ENCODE measurements around the gene XCL2. TPM values are rescaled to one million over a fixed set of nuclear protein-coding genes. Genes with fewer than 3 reads are reported as not detected.
"Not testable (repeated sequence)": the region's sequence is repeated elsewhere in the genome, so short reads cannot be mapped to it uniquely, and the experiment has no call there.

The XCL2 gene
- total RNA-seq, 2 experiments from 2014 or later, result not detected

DNA sequence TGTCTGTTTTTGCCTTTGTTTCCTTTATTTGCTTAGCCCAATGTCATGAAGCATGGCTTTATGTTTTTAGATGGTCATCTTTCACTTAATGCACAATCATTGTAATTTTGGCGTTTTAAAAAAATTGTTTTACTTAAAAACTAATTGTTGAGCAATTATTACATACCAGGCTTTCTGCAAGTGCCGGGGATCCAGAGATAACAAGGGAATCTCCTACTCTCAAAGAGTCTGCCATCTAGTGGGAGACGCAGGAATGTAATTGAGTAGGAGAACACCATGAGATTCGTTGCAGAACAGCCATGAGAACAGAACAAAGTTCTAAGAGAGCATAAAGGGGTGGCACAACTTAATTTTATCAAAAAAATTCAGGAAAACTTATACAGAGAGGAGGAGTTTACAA is 30.4 kb upstream of the XCL2 start:
- H3K36me3 ChIP-seq (ENCODE audit: insufficient read depth, low read length); H3K4me3 ChIP-seq (ENCODE audit: low read depth, low read length, poor library complexity, severe bottlenecking); BruUV-seq (replicated peaks); H3K9me2 ChIP-seq (ENCODE audit: insufficient read depth, low read length); H3K9me3 ChIP-seq (ENCODE audit: low read length); H3K4me2 ChIP-seq (ENCODE audit: low read length); H2AFZ ChIP-seq (ENCODE audit: low read length); H4K20me1 ChIP-seq (ENCODE audit: insufficient read depth, low read length); CTCF ChIA-PET (ENCODE audit: unreplicated experiment); H3K79me2 ChIP-seq (ENCODE audit: insufficient read depth, low read depth, low read length); H3K27ac ChIP-seq (ENCODE audit: low read depth, low read length, poor library complexity, severe bottlenecking); POLR2A ChIA-PET; H3K4me1 ChIP-seq (ENCODE audit: insufficient read depth, low read length, poor library complexity, severe bottlenecking): not testable (repeated sequence)
- intact Hi-C loops (cut with micrococcal nuclease; ENCODE audit: unreplicated experiment), result loop anchor here (5.0 kb wide), 1 partner anchor 232 kb away; no protein-coding TSS in a partner anchor
- peak; percentile 7 for DNase-seq (ENCODE audit: low spot score)
- TF ChIP-seq, protein P1, sequence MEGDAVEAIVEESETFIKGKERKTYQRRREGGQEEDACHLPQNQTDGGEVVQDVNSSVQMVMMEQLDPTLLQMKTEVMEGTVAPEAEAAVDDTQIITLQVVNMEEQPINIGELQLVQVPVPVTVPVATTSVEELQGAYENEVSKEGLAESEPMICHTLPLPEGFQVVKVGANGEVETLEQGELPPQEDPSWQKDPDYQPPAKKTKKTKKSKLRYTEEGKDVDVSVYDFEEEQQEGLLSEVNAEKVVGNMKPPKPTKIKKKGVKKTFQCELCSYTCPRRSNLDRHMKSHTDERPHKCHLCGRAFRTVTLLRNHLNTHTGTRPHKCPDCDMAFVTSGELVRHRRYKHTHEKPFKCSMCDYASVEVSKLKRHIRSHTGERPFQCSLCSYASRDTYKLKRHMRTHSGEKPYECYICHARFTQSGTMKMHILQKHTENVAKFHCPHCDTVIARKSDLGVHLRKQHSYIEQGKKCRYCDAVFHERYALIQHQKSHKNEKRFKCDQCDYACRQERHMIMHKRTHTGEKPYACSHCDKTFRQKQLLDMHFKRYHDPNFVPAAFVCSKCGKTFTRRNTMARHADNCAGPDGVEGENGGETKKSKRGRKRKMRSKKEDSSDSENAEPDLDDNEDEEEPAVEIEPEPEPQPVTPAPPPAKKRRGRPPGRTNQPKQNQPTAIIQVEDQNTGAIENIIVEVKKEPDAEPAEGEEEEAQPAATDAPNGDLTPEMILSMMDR (conservative IDR thresholded peaks at IDR 0.05; ENCODE audit: low read length), result peak; percentile 65

DNA sequence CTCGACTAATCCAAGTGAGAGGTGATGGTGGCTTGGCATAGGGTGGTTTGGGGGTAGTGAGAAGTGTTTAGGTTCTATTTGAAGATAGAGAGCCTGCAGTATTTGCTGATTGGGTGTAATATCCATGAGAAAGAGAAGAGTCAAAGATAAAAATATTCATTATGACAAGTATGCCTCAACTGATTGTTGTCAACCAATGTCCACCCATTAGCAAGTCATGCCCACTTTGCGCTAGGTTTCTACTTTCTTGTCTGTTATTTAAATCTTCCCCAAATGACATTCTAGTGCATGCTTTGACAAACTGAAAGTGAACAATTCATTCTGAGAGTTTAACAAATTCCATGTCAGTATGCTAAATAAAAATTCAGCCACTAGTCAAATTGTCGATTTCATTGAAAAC is 28.8 kb upstream of the XCL2 start:
- Histone ChIP-seq H4K20me1 (ENCODE audit: insufficient read depth, low read length) (no peaks in the 10 kb centered on the region), H2AFZ (ENCODE audit: low read length) (no peak overlapping the region), H3K36me3 (ENCODE audit: insufficient read depth, low read length) (no peaks in the 10 kb centered on the region), H3K27ac (ENCODE audit: low read depth, low read length, poor library complexity, severe bottlenecking) (no peak overlapping the region), H3K9me2 (ENCODE audit: insufficient read depth, low read length) (no peaks in the 10 kb centered on the region), H3K4me1 (ENCODE audit: insufficient read depth, low read length, poor library complexity, severe bottlenecking) (no peaks in the 10 kb centered on the region), H3K4me3 (ENCODE audit: low read depth, low read length, poor library complexity, severe bottlenecking) (no peak overlapping the region), H3K4me2 (ENCODE audit: low read length) (no peak overlapping the region), H3K9me3 (ENCODE audit: low read length) (no peaks in the 10 kb centered on the region), H3K79me2 (ENCODE audit: insufficient read depth, low read depth, low read length) (no peaks in the 10 kb centered on the region)
- TF ChIP-seq, protein P1 (conservative IDR thresholded peaks at IDR 0.05; ENCODE audit: low read length), result no peak
- no peak for TF ChIP-seq EZH2phosphoT487 (IDR thresholded peaks at IDR 0.05; ENCODE audit: borderline replicate concordance, low read depth, low read length)
- CTCF ChIA-PET (ENCODE audit: unreplicated experiment), result no interaction called here
- intact Hi-C loops (cut with micrococcal nuclease; ENCODE audit: unreplicated experiment), result loop anchor here (5.0 kb wide), 1 partner anchor 230 kb away; no protein-coding TSS in a partner anchor
- POLR2A ChIA-PET, result no interaction called here
- DNase-seq (ENCODE audit: low spot score), result no peak
- no TSS peak for BruUV-seq (replicated peaks)

DNA sequence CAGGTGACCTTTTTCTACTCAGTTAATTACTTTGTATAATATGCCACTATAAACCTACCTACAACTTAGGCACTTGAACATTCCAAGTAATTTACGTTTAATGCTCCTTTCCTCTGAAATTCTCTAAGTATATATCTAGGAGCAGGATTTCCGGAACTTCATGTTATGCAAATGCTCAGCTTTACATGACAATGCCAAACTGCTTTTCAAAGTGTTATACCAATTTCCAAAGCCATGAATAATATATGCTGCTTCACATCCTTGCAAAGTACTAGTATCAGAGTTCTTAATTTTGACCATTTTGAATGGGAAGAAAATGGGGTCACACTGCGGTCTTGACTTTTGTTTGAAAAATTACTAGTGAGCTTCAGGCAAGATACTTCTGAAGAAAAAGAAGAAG is 26.9 kb upstream of the XCL2 start:
- intact Hi-C loops (cut with micrococcal nuclease; ENCODE audit: unreplicated experiment), result loop anchor here (5.0 kb wide), 1 partner anchor 228 kb away; no protein-coding TSS in a partner anchor
- Histone ChIP-seq H3K36me3 (ENCODE audit: insufficient read depth, low read length) (no peaks in the 10 kb centered on the region), H2AFZ (ENCODE audit: low read length) (no peak overlapping the region), H3K9me2 (ENCODE audit: insufficient read depth, low read length) (no peaks in the 10 kb centered on the region), H3K4me1 (ENCODE audit: insufficient read depth, low read length, poor library complexity, severe bottlenecking) (no peaks in the 10 kb centered on the region), H3K4me3 (ENCODE audit: low read depth, low read length, poor library complexity, severe bottlenecking) (no peak overlapping the region), H4K20me1 (ENCODE audit: insufficient read depth, low read length) (no peaks in the 10 kb centered on the region), H3K9me3 (ENCODE audit: low read length) (no peaks in the 10 kb centered on the region), H3K4me2 (ENCODE audit: low read length) (no peak overlapping the region), H3K27ac (ENCODE audit: low read depth, low read length, poor library complexity, severe bottlenecking) (no peak overlapping the region), H3K79me2 (ENCODE audit: insufficient read depth, low read depth, low read length) (no peaks in the 10 kb centered on the region)
- ChIA-PET POLR2A (interaction anchor here (0.7 kb wide), 1 partner anchor 665 kb away, joined by 3 read pairs; no protein-coding TSS in a partner anchor), CTCF (ENCODE audit: unreplicated experiment) (no interaction called here)
- no peak for DNase-seq (ENCODE audit: low spot score)
- TF ChIP-seq EZH2phosphoT487 (IDR thresholded peaks at IDR 0.05; ENCODE audit: borderline replicate concordance, low read depth, low read length), result no peak
- TF ChIP-seq, protein P1 (conservative IDR thresholded peaks at IDR 0.05; ENCODE audit: low read length), result no peak
- BruUV-seq (replicated peaks), result no TSS peak

Data from OCI-LY7 (cell line).